GM12801 (cell line): ENCODE measurements around the gene TRPT1.

Experiments
- CTCF ChIP-seq: IDR thresholded peaks from one replicate; pipeline ENCODE4 v1.5.1; 2011; ENCODE audit warnings: control low read depth; ENCODE audit not compliant: insufficient read length; ENCODE audit errors: extremely low read depth

The TRPT1 gene

GRCh38 chr11:64239662-64240434 lies 13.9 kb upstream of the TRPT1 start:
- no peak for TF ChIP-seq CTCF

- no peak for TF ChIP-seq CTCF
These were observed 13.0 kb upstream of the TRPT1 start for GRCh38 chr11:64238999-64239398.

GRCh38 chr11:64238076-64238475 lies 12.1 kb upstream of the TRPT1 start:
- no peak for TF ChIP-seq CTCF

GRCh38 chr11:64237484-64237951 lies 11.5 kb upstream of the TRPT1 start:
- TF ChIP-seq CTCF, result no peak

GRCh38 chr11:64235437-64236161 lies 9.6 kb upstream of the TRPT1 start:
- no peak for TF ChIP-seq CTCF

GRCh38 chr11:64234647-64235379 lies 8.8 kb upstream of the TRPT1 start:
- TF ChIP-seq CTCF, result no peak
